K562 (cell line): ENCODE results near the gene IL1RAPL2. TPM values are rescaled to one million over a fixed set of nuclear protein-coding genes. Genes with fewer than 3 reads are reported as not detected.

Experiments used
- ATAC-seq: fragments of 200-7000 bp; cut with Tn5 transposase; 3 replicates; pipeline ENCODE4 v1.9.1; 2020; ENCODE audit warnings: moderate library complexity
- BruUV-seq: library from RNA; stranded (reverse); fragments of 400-500 nt; replicated peaks from 2 replicates; lab custom pipeline; 2021; lab: Mats Ljungman, UMichigan
- CTCF ChIA-PET: fragments of 300-600 bp; formaldehyde crosslinking; extraction: SDS; loops from one replicate; lab custom pipeline; 2021; ENCODE audit warnings: low intra/inter-chr PET ratio; lab: Yijun Ruan, JAX
- POLR2A ChIA-PET: fragments of 300-600, 350-650 bp; sonication (Branson Sonifier 250); formaldehyde crosslinking; extraction: SDS; loops from one replicate; lab custom pipeline; 2021; ENCODE audit warnings: antibody characterized with exemption, inconsistent platforms; lab: Yijun Ruan, JAX
- DNase-seq, 4 experiments: peaks; one replicate each; pipeline versions ENCODE4 v3.0.0 to v3.0.0-alpha.2; 2011 to 2018; ENCODE audit warnings: low spot score in 3 of 4, mixed read lengths in 3 of 4; ENCODE audit errors: extremely low read depth in 1 of 4
- FAIRE-seq: peaks from 2 replicates; lab custom pipeline; 2011; peaks lifted over from hg19 to GRCh38; lab: Jason Lieb, UNC
- H2AFZ ChIP-seq: 2 replicates; pipeline ENCODE4 v1.6.0; 2011; ENCODE audit warnings: low read depth, low read length, control low read depth, inconsistent platforms
- H3K27ac ChIP-seq: fragments of 200-600 bp; 3 replicates; pipeline ENCODE4 v1.8.0; 2011; ENCODE audit warnings: low read depth, mild to moderate bottlenecking, control low read depth, inconsistent platforms, low read length, moderate library complexity, mixed read lengths; ENCODE audit errors: extremely low read depth
- H3K27me3 ChIP-seq, 2 experiments: fragments of 300-600 bp in 1 of 2; 2 replicates in 1 of 2; 3 replicates in 1 of 2; pipeline versions ENCODE4 v1.6.0 to v1.8.0; 2011; ENCODE audit warnings: inconsistent platforms in 2 of 2, low read length in 2 of 2, mild to moderate bottlenecking in 1 of 2, mixed read lengths in 1 of 2, moderate library complexity in 1 of 2; ENCODE audit not compliant: control insufficient read depth in 2 of 2, insufficient read depth in 2 of 2
- H3K36me3 ChIP-seq: fragments of 300-600 bp; 3 replicates; pipeline ENCODE4 v1.8.0; 2011; ENCODE audit warnings: mild to moderate bottlenecking, low read length, inconsistent platforms; ENCODE audit not compliant: control insufficient read depth, insufficient read depth
- H3K4me1 ChIP-seq, 2 experiments: fragments of 200-600 bp in 1 of 2; replicated peaks in 1 of 2; 2 replicates in 1 of 2; 3 replicates in 1 of 2; pipeline versions ENCODE4 v1.5.1 to v1.8.0; 2011; ENCODE audit warnings: inconsistent platforms in 2 of 2, low read length in 2 of 2, mild to moderate bottlenecking in 1 of 2, mixed read lengths in 1 of 2, moderate library complexity in 1 of 2; ENCODE audit not compliant: control insufficient read depth in 2 of 2, insufficient read depth in 2 of 2
- H3K4me2 ChIP-seq: 2 replicates; pipeline ENCODE4 v1.6.1; 2011; ENCODE audit warnings: low read length, control low read depth, inconsistent platforms, mixed read lengths; ENCODE audit not compliant: insufficient read depth
- H3K4me3 ChIP-seq: fragments of 200-600 bp; sonication (generic), shearing (Covaris generic); 2 replicates; pipeline ENCODE4 v1.5.1; 2016; ENCODE audit warnings: control low read depth, inconsistent platforms
- H3K79me2 ChIP-seq: fragments of 200-600 bp; 3 replicates; pipeline ENCODE4 v1.8.0; 2011; ENCODE audit warnings: low read length, inconsistent platforms; ENCODE audit not compliant: control insufficient read depth, insufficient read depth
- H3K9ac ChIP-seq, 2 experiments: 2 replicates each; pipeline versions ENCODE4 v1.6.0 to v1.6.1; 2011; ENCODE audit warnings: low read depth in 2 of 2, low read length in 2 of 2, control low read depth in 1 of 2, inconsistent platforms in 1 of 2, mild to moderate bottlenecking in 1 of 2, mixed read lengths in 1 of 2; ENCODE audit not compliant: insufficient read depth in 1 of 2
- H3K9me1 ChIP-seq: one replicate; pipeline ENCODE4 v1.6.0; 2011; ENCODE audit warnings: inconsistent platforms, mild to moderate bottlenecking, low read length, moderate library complexity; ENCODE audit not compliant: control insufficient read depth, insufficient read depth
- H3K9me3 ChIP-seq: replicated peaks from 2 replicates; pipeline ENCODE4 v1.5.1; 2011; ENCODE audit warnings: low read depth, low read length, inconsistent platforms; ENCODE audit not compliant: control insufficient read depth, insufficient read depth
- H4K20me1 ChIP-seq: replicated peaks from 2 replicates; pipeline ENCODE4 v1.6.1; 2011; ENCODE audit warnings: low read length, inconsistent platforms, mixed read lengths; ENCODE audit not compliant: control insufficient read depth, insufficient read depth
- BCL6 ChIP-seq: fragments of 250-450 bp; sonication (Bioruptor Pico); IDR thresholded peaks from 2 replicates; pipeline ENCODE4 v1.4.0; 2020
- BRD4 ChIP-seq: fragments of 200-600 bp; sonication (generic); IDR thresholded peaks from 2 replicates; pipeline ENCODE4 v1.6.1; 2017; ENCODE audit warnings: inconsistent platforms
- ETS2 ChIP-seq: IDR thresholded peaks from 2 replicates; pipeline ENCODE4 v1.6.1; 2016; ENCODE audit warnings: borderline replicate concordance, missing genetic modification characterization, mild to moderate bottlenecking, moderate library complexity, missing compliant biosample characterization; ENCODE audit not compliant: poor library complexity, severe bottlenecking
- FOXP1 ChIP-seq: sonication (generic); formaldehyde crosslinking; IDR thresholded peaks from 2 replicates; pipeline ENCODE4 v1.8.0; 2022; ENCODE audit warnings: mild to moderate bottlenecking, missing genetic modification reagents
- NFXL1 ChIP-seq: fragments of 450-650 bp; formaldehyde crosslinking; IDR thresholded peaks from 2 replicates; pipeline ENCODE4 v1.4.0; 2021; ENCODE audit warnings: mild to moderate bottlenecking
- PHB ChIP-seq: fragments of 250-450 bp; sonication (Bioruptor Pico); IDR thresholded peaks from 2 replicates; pipeline ENCODE4 v1.5.0; 2021
- PPARD ChIP-seq: fragments of 250-450 bp; sonication (Bioruptor Pico); IDR thresholded peaks from 2 replicates; pipeline ENCODE4 v1.8.0; 2022; ENCODE audit warnings: inconsistent platforms, mild to moderate bottlenecking, moderate library complexity
- SOX6 ChIP-seq: fragments of 450-650 bp; IDR thresholded peaks from 2 replicates; pipeline ENCODE4 v1.6.1; 2014; ENCODE audit warnings: mild to moderate bottlenecking
- TEAD1 ChIP-seq, 2 experiments: fragments of 450-650 bp in 1 of 2; sonication (generic) in 1 of 2; formaldehyde crosslinking; IDR thresholded peaks; 2 replicates each; pipeline versions ENCODE4 v1.4.0 to v1.8.0; 2020 to 2022; ENCODE audit warnings: mild to moderate bottlenecking in 2 of 2, missing genetic modification reagents in 1 of 2
- ZEB2 ChIP-seq: fragments of 450-650 bp; IDR thresholded peaks from 2 replicates; pipeline ENCODE4 v1.6.1; 2016
- ZNF316 ChIP-seq: fragments of 450-650 bp; IDR thresholded peaks from 2 replicates; pipeline ENCODE4 v1.6.1; 2016
- ZSCAN32 ChIP-seq: fragments of 450-650 bp; formaldehyde crosslinking; IDR thresholded peaks from 2 replicates; pipeline ENCODE4 v1.4.0; 2020; ENCODE audit warnings: mild to moderate bottlenecking, moderate library complexity
- in situ Hi-C: fragments of 300-500 bp; cut with MboI; formaldehyde crosslinking; loops from 4 replicates; pipeline ENCODE4 v1.15.0; 2018; ENCODE audit warnings: inconsistent platforms, mixed read lengths
- intact Hi-C: fragments of 100-400 bp; cut with micrococcal nuclease; formaldehyde crosslinking; loops from 2 replicates; pipeline ENCODE4 v1.14.2; 2022
- polyA plus RNA-seq, 8 experiments: library from polyadenylated mRNA; depleted of rRNA in 4 of 8; stranded (reverse) in 5 of 8; unstranded in 3 of 8; fragments of >200 nt; fragmentation: Nextera tagmentation in 2 of 8; fragmentation: Illumina TruSeq in 1 of 8; extraction: Ambion mirVana in 2 of 8; extraction: Trizol in 1 of 8; gene quantifications; 2 replicates each; pipeline versions ENCODE4 v1.2.1 to v1.2.3, GENCODE V29; 2011 to 2014; ENCODE audit warnings: inconsistent platforms in 1 of 8, missing spikeins in 1 of 8
- total RNA-seq, 7 experiments: library from RNA; depleted of rRNA in 6 of 7; stranded (reverse); fragments of >200 nt in 6 of 7; fragmentation: Illumina TruSeq in 2 of 7; extraction: Trizol in 2 of 7; gene quantifications; 2 replicates each; pipeline versions ENCODE4 v1.2.1 to v1.2.3, GENCODE V29; 2011 to 2021; ENCODE audit warnings: low replicate concordance in 1 of 7
- TF ChIP-seq, protein P1 (sequence below): fragments of 250-450 bp; sonication (Bioruptor Pico); IDR thresholded peaks from 2 replicates; pipeline ENCODE4 v1.4.0; 2020
- TF ChIP-seq, protein P2 (sequence below): fragments of 450-650 bp; IDR thresholded peaks from 2 replicates; pipeline ENCODE4 v1.6.1; 2016; ENCODE audit warnings: antibody characterized with exemption

The IL1RAPL2 gene
- total and polyA plus RNA-seq, 9 of the 15 experiments (the other 6 are each of a cell fraction or from before 2014, with no cell fraction given): not detected

DNA sequence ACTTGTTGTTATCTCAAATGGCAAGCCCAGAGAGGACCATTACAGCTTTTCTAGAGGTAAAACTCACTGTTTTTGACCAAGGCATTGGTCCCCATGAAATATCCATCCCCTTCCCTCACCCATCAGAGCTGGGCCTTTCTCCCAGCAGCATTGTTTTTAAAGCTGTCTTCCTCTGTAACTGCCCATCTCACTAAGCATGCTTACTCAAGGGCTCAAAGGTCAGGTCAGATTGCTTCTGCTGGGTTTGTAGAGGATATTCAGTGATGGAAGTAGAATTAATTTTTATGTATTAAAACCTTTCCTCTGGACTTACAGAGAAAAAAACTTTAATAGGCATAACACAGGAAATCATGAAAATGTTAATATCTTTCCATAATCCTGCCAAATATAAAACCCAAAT, 643.4 kb downstream of the IL1RAPL2 start:
- no peak overlapping the region for H2AFZ ChIP-seq
- in situ Hi-C loops (no loop called here), intact Hi-C loops (no loop called here)
- H3K9me3 ChIP-seq: no peaks in the 10 kb centered on the region
- no peaks in the 10 kb centered on the region for H4K20me1 ChIP-seq
- no peaks in the 10 kb centered on the region for H3K4me1 ChIP-seq
- H3K79me2 ChIP-seq: no peaks in the 10 kb centered on the region
- H3K9ac ChIP-seq: no peak overlapping the region
- BruUV-seq: no TSS peak
- no peak overlapping the region for H3K27ac ChIP-seq
- POLR2A ChIA-PET: no interaction called here
- ATAC-seq (no peak), FAIRE-seq (no peak), DNase-seq (no peak)
- H3K4me3 ChIP-seq: no peak overlapping the region
- H3K27me3 ChIP-seq: no peaks in the 10 kb centered on the region
- no peaks in the 10 kb centered on the region for H3K36me3 ChIP-seq
- CTCF ChIA-PET: no interaction called here
- no peak for TF ChIP-seq SOX6
- TF ChIP-seq FOXP1 (CRISPR knock-in tag): no peak
- no peak for TF ChIP-seq ZEB2
- TF ChIP-seq NFXL1 (CRISPR knock-in tag): no peak
- no peak for TF ChIP-seq ZSCAN32 (CRISPR knock-in tag)
- TF ChIP-seq PHB (CRISPR knock-in tag): no peak
- no peak for TF ChIP-seq PPARD (CRISPR knock-in tag)
- no peak for TF ChIP-seq TEAD1 (CRISPR knock-in tag; IDR thresholded peaks at IDR 0.05)
- no peak for TF ChIP-seq ETS2
- no peak for TF ChIP-seq BRD4
- TF ChIP-seq, protein P1, sequence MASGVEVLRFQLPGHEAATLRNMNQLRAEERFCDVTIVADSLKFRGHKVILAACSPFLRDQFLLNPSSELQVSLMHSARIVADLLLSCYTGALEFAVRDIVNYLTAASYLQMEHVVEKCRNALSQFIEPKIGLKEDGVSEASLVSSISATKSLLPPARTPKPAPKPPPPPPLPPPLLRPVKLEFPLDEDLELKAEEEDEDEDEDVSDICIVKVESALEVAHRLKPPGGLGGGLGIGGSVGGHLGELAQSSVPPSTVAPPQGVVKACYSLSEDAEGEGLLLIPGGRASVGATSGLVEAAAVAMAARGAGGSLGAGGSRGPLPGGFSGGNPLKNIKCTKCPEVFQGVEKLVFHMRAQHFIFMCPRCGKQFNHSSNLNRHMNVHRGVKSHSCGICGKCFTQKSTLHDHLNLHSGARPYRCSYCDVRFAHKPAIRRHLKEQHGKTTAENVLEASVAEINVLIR (CRISPR knock-in tag): no peak
- no peak for TF ChIP-seq BCL6 (CRISPR knock-in tag)
- TF ChIP-seq, protein P2, sequence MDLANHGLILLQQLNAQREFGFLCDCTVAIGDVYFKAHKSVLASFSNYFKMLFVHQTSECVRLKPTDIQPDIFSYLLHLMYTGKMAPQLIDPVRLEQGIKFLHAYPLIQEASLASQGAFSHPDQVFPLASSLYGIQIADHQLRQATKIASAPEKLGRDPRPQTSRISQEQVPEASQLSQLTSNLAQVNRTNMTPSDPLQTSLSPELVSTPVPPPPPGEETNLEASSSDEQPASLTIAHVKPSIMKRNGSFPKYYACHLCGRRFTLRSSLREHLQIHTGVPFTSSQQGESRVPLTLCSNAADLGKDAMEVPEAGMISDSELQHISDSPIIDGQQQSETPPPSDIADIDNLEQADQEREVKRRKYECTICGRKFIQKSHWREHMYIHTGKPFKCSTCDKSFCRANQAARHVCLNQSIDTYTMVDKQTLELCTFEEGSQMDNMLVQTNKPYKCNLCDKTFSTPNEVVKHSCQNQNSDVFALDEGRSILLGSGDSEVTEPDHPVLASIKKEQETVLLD: no peak
- no peak for TF ChIP-seq ZNF316
- H3K4me2 ChIP-seq: no peak overlapping the region
- no peaks in the 10 kb centered on the region for H3K9me1 ChIP-seq
